ENCODE data around the gene CAMK2A.

DNA sequence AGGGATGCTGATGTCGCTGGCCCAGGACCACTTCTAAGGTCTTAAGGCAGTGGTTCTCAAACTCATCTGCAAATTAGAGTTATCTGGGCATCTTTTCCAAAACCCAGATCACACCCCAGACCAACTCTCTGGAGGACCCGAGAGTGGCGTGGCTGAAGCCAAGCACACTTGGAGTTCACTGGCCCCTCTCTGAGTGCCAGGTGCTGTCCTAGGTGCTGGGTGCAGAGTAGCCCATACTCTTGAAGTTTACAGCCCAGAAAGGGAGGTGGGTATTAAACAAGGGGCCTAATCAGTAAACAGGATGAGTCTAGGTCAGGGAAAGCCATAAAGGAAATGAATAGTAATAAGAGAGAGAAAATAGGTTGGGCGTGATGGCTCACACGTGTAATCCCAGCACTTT, 17.6 kb downstream of the CAMK2A start:
- TF ChIP-seq, protein P1, sequence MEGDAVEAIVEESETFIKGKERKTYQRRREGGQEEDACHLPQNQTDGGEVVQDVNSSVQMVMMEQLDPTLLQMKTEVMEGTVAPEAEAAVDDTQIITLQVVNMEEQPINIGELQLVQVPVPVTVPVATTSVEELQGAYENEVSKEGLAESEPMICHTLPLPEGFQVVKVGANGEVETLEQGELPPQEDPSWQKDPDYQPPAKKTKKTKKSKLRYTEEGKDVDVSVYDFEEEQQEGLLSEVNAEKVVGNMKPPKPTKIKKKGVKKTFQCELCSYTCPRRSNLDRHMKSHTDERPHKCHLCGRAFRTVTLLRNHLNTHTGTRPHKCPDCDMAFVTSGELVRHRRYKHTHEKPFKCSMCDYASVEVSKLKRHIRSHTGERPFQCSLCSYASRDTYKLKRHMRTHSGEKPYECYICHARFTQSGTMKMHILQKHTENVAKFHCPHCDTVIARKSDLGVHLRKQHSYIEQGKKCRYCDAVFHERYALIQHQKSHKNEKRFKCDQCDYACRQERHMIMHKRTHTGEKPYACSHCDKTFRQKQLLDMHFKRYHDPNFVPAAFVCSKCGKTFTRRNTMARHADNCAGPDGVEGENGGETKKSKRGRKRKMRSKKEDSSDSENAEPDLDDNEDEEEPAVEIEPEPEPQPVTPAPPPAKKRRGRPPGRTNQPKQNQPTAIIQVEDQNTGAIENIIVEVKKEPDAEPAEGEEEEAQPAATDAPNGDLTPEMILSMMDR (IDR thresholded peaks at IDR 0.05): no peak
- no peak for TF ChIP-seq POLR2A (IDR thresholded peaks at IDR 0.05)

Data from testis (tissue), 2 donors.